Hepatocyte (in vitro differentiated cells): ENCODE data around the gene HLA-F. TPM values are rescaled to one million over a fixed set of nuclear protein-coding genes. Genes with fewer than 3 reads are reported as not detected.
A peak's percentile ranks its signal among the peaks of the same experiment; 100 is the strongest.

Source experiments
- DNase-seq: peaks from one replicate; pipeline ENCODE4 v3.0.0-alpha.2; 2016; ENCODE audit warnings: low spot score
- H2AFZ ChIP-seq: fragments of 200-600 bp; sonication (generic); 2 replicates; pipeline ENCODE4 v1.6.0; 2016; ENCODE audit warnings: antibody characterized with exemption, mild to moderate bottlenecking
- H3K27ac ChIP-seq: fragments of 200-600 bp; sonication (generic); 2 replicates; pipeline ENCODE4 v1.5.1; 2016; ENCODE audit warnings: mild to moderate bottlenecking
- H3K27me3 ChIP-seq: fragments of 200-600 bp; sonication (generic); 2 replicates; pipeline ENCODE4 v1.6.1; 2016
- H3K36me3 ChIP-seq: fragments of 200-600 bp; sonication (generic); replicated peaks from 2 replicates; pipeline ENCODE4 v1.5.1; 2016; ENCODE audit warnings: low read depth; ENCODE audit not compliant: insufficient read depth
- H3K4me1 ChIP-seq: fragments of 200-600 bp; sonication (generic); 2 replicates; pipeline ENCODE4 v1.5.1; 2016; ENCODE audit warnings: mild to moderate bottlenecking, moderate library complexity; ENCODE audit not compliant: insufficient read depth
- H3K4me2 ChIP-seq: fragments of 200-600 bp; sonication (generic); 2 replicates; pipeline ENCODE4 v1.6.0; 2016
- H3K4me3 ChIP-seq: fragments of 200-600 bp; sonication (generic); 2 replicates; pipeline ENCODE4 v1.5.1; 2016; ENCODE audit warnings: mild to moderate bottlenecking
- H3K79me2 ChIP-seq: fragments of 200-600 bp; sonication (generic); 2 replicates; pipeline ENCODE4 v1.6.0; 2017; ENCODE audit warnings: mild to moderate bottlenecking
- H3K9me2 ChIP-seq: fragments of 200-600 bp; sonication (generic); replicated peaks from 2 replicates; pipeline ENCODE4 v1.6.0; 2017; ENCODE audit warnings: mild to moderate bottlenecking; ENCODE audit not compliant: insufficient read depth
- H3K9me3 ChIP-seq: fragments of 200-600 bp; sonication (generic); 2 replicates; pipeline ENCODE4 v1.5.1; 2016; ENCODE audit warnings: low read depth, mild to moderate bottlenecking
- H4K20me1 ChIP-seq: fragments of 200-600 bp; sonication (generic); 2 replicates; pipeline ENCODE4 v1.6.0; 2016; ENCODE audit warnings: mild to moderate bottlenecking; ENCODE audit not compliant: insufficient read depth, poor library complexity, severe bottlenecking
- CTCF ChIP-seq: fragments of 200-600 bp; sonication (generic); IDR thresholded peaks from 2 replicates; pipeline ENCODE4 v1.5.1; 2016; ENCODE audit warnings: antibody characterized with exemption, mild to moderate bottlenecking; ENCODE audit not compliant: poor library complexity
- EZH2 ChIP-seq: fragments of 200-600 bp; sonication (generic); IDR thresholded peaks from 2 replicates; pipeline ENCODE4 v1.6.1; 2016; ENCODE audit warnings: antibody characterized with exemption, mild to moderate bottlenecking, borderline replicate concordance
- EZH2phosphoT487 ChIP-seq: fragments of 200-600 bp; sonication (generic); IDR thresholded peaks from one replicate; pipeline ENCODE4 v1.6.1; 2018; ENCODE audit warnings: antibody characterized with exemption, mild to moderate bottlenecking, low read depth, moderate library complexity; ENCODE audit not compliant: unreplicated experiment, severe bottlenecking
- WGBS: methylation state at CpG from one replicate; pipeline ENCODE4 v1.1.6; 2016; ENCODE audit warnings: low lambda C conversion rate; ENCODE audit errors: missing lambda C conversion rate; 5-methylcytosine and 5-hydroxymethylcytosine counted together
- polyA plus RNA-seq: library from polyadenylated mRNA; unstranded; fragments of >200 nt; fragmentation: Nextera tagmentation; extraction: Ambion mirVana; gene quantifications from 2 replicates; pipeline ENCODE4 v1.2.1, GENCODE V29; 2016
- total RNA-seq: library from RNA; depleted of rRNA; stranded (reverse); fragments of >200 nt; gene quantifications from 2 replicates; pipeline ENCODE4 v1.2.3, GENCODE V29; 2014

The HLA-F gene
- total and polyA plus RNA-seq, 2 experiments from 2014 or later = 7.6 to 8.8 TPM

GRCh38 chr6:29749668-29750067 lies 26.4 kb downstream of the HLA-F start:
- Histone ChIP-seq H3K79me2 (no peaks in the 10 kb centered on the region), H3K9me3 (no peaks in the 10 kb centered on the region), H3K27me3 (peaks cover 48% of the 10 kb centered on the region), H3K27ac (no peak overlapping the region), H3K4me1 (peaks cover 11% of the 10 kb centered on the region), H3K9me2 (no peaks in the 10 kb centered on the region), H3K36me3 (no peaks in the 10 kb centered on the region), H3K4me3 (no peak overlapping the region), H3K4me2 (peak overlapping the region; percentile 83), H2AFZ (no peak overlapping the region), H4K20me1 (no peaks in the 10 kb centered on the region)
- WGBS = 70% methylated on average over 5 of the region's 5 CpGs
- DNase-seq = no peak
- TF ChIP-seq EZH2 = no peak
- no peak for TF ChIP-seq EZH2phosphoT487
- no peak for TF ChIP-seq CTCF

GRCh38 chr6:29750709-29751108 lies 27.5 kb downstream of the HLA-F start:
- H2AFZ ChIP-seq = no peak overlapping the region
- no peak for TF ChIP-seq EZH2
- no peak for TF ChIP-seq EZH2phosphoT487
- TF ChIP-seq CTCF = no peak
- H3K79me2 ChIP-seq = no peaks in the 10 kb centered on the region
- no peaks in the 10 kb centered on the region for H3K9me2 ChIP-seq
- no peaks in the 10 kb centered on the region for H3K9me3 ChIP-seq
- peaks cover 11% of the 10 kb centered on the region for H3K4me1 ChIP-seq
- peaks cover 48% of the 10 kb centered on the region for H3K27me3 ChIP-seq
- 80% methylated on average over 6 of the region's 6 CpGs for WGBS
- no peak for DNase-seq
- H3K4me3 ChIP-seq = no peak overlapping the region
- no peak overlapping the region for H3K27ac ChIP-seq
- H3K36me3 ChIP-seq = no peaks in the 10 kb centered on the region
- no peak overlapping the region for H3K4me2 ChIP-seq
- H4K20me1 ChIP-seq = no peaks in the 10 kb centered on the region

GRCh38 chr6:29751480-29751879 lies 28.2 kb downstream of the HLA-F start:
- Histone ChIP-seq H3K27me3 (peaks cover 53% of the 10 kb centered on the region), H4K20me1 (no peaks in the 10 kb centered on the region)

More at GRCh38 chr6:29751480-29751879, 28.2 kb downstream of the HLA-F start:
- Histone ChIP-seq H3K27ac (no peak overlapping the region), H3K9me2 (no peaks in the 10 kb centered on the region), H3K4me3 (no peak overlapping the region), H3K9me3 (no peaks in the 10 kb centered on the region), H3K36me3 (no peaks in the 10 kb centered on the region), H2AFZ (no peak overlapping the region), H3K4me2 (peak overlapping the region; percentile 96), H3K79me2 (no peaks in the 10 kb centered on the region), H3K4me1 (peaks cover 11% of the 10 kb centered on the region)
- 94% methylated on average over 3 of the region's 3 CpGs for WGBS
- no peak for TF ChIP-seq EZH2phosphoT487
- TF ChIP-seq EZH2 = no peak
- no peak for TF ChIP-seq CTCF
- DNase-seq = no peak
